ENCODE results near the gene UBE2V1. TPM values are rescaled to one million over a fixed set of nuclear protein-coding genes. Genes with fewer than 3 reads are reported as not detected.

UBE2V1 gene
- total and polyA plus RNA-seq, 10 of the 15 experiments (the other 5 are each of a cell fraction or from before 2014, with no cell fraction given): 51.8 to 219 (median 141) TPM

GRCh38 chr20:50052550-50053361 is 60.2 kb downstream of the UBE2V1 start (continued):
- TF ChIP-seq E2F8 (IDR thresholded peaks at IDR 0.05; ENCODE audit: low read depth, partially characterized antibody): no peak
- TF ChIP-seq SMC3 (IDR thresholded peaks at IDR 0.05; ENCODE audit: borderline replicate concordance, low read length): no peak

- FAIRE-seq (no peak), ATAC-seq (no peak), DNase-seq (ENCODE audit: low read depth, low spot score) (no peak)
- ChIA-PET POLR2A (no interaction called here), RAD21 (ENCODE audit: unreplicated experiment) (interaction anchor here (1.6 kb wide), 1 partner anchor 72 kb away, joined by 4 read pairs; no protein-coding TSS in a partner anchor), SMC1A (ENCODE audit: uncharacterized antibody, unreplicated experiment) (no interaction called here), CTCF (no interaction called here)
- no peaks in the 10 kb centered on the region for H3K36me3 ChIP-seq (ENCODE audit: control insufficient read depth in 2 of 2, insufficient read depth in 2 of 2, low read length in 1 of 2)
- H2AFZ ChIP-seq (ENCODE audit: control insufficient read depth, low read depth, low read length): no peak overlapping the region
- H4K20me1 ChIP-seq (ENCODE audit: control insufficient read depth, insufficient read depth): no peaks in the 10 kb centered on the region
- H3K79me2 ChIP-seq (ENCODE audit: control insufficient read depth, insufficient read depth, low read length): no peaks in the 10 kb centered on the region
- no TSS peak for BruUV-seq (replicated peaks)
- H3K9me3 ChIP-seq (replicated peaks; ENCODE audit: control insufficient read depth, insufficient read depth, low read length): no peaks in the 10 kb centered on the region
- no peak overlapping the region for H3K4me2 ChIP-seq (ENCODE audit: control insufficient read depth, insufficient read depth)
- WGBS (ENCODE audit: insufficient coverage, insufficient replicate concordance, low lambda C conversion rate, missing lambda C conversion rate): 59% methylated on average over 11 of the region's 11 CpGs
- peaks cover 15% of the 10 kb centered on the region for H3K4me1 ChIP-seq (ENCODE audit: control insufficient read depth, insufficient read depth, low read length)
- no peak for TF ChIP-seq POLR2AphosphoS2 (IDR thresholded peaks at IDR 0.05; ENCODE audit: low read depth, low read length)
- TF ChIP-seq TARDBP (IDR thresholded peaks at IDR 0.05; ENCODE audit: borderline replicate concordance): no peak
- no peak for TF ChIP-seq ZBTB11 (CRISPR knock-in tag; IDR thresholded peaks at IDR 0.05)
- no peak for TF ChIP-seq MTA3 (IDR thresholded peaks at IDR 0.05; ENCODE audit: borderline replicate concordance, low read length)
- H3K9ac ChIP-seq (ENCODE audit: control insufficient read depth, insufficient read depth, low read length): no peak overlapping the region
- intact Hi-C loops (cut with micrococcal nuclease; ENCODE audit: unreplicated experiment): no loop called here
- no peaks in the 10 kb centered on the region for H3K27me3 ChIP-seq (replicated peaks in 1 of 2; ENCODE audit: control insufficient read depth in 2 of 2, insufficient read depth in 2 of 2, low read length in 1 of 2)
- no peak overlapping the region for H3K27ac ChIP-seq (ENCODE audit: control insufficient read depth, insufficient read depth)
- in situ Hi-C loops (cut with MboI): no loop called here
- no peak overlapping the region for H3K4me3 ChIP-seq
Observed at GRCh38 chr20:50050660-50051308, 62.2 kb downstream of the UBE2V1 start.

All from GM12878 (cell line).